ENCODE results near the gene ACP6. TPM values are rescaled to one million over a fixed set of nuclear protein-coding genes. Genes with fewer than 3 reads are reported as not detected.

The ACP6 gene
- total RNA-seq, 8 experiments from 2014 or later: 6.4 to 62.7 (median 14.3) TPM

- in situ Hi-C loops (cut with MboI; ENCODE audit: low pct_unique_long_range_greater_than_20kb in 2 of 9, low sequenced_read_pairs in 9 of 9, unreplicated experiment in 9 of 9): loop anchor here in 3 of 9 experiments (25.0 kb wide), 2 partner anchors 132 to 243 kb away; no protein-coding TSS in a partner anchor
- H3K4me1 ChIP-seq (replicated peaks in 1 of 2): no peaks in the 10 kb centered on the region
- no peak for ATAC-seq (replicated peaks in 6 of 8)
- 78 to 100% (median 96%) methylated on average over 1 to 3 of the region's 3 CpGs for WGBS, 10 experiments
- no peak overlapping the region for H3K4me3 ChIP-seq
- no peak overlapping the region for H3K27ac ChIP-seq
Measured at GRCh38 chr1:147643974-147644373, 26.4 kb downstream of the ACP6 start.

- H3K4me1 ChIP-seq (replicated peaks in 1 of 2): no peaks in the 10 kb centered on the region
- no peak overlapping the region for H3K27ac ChIP-seq
- peak in 3 of 8 experiments; percentile 10 to 35 (median 25) for ATAC-seq (replicated peaks in 6 of 8)
- in situ Hi-C loops (cut with MboI; ENCODE audit: low pct_unique_long_range_greater_than_20kb in 2 of 9, low sequenced_read_pairs in 9 of 9, unreplicated experiment in 9 of 9): loop anchor here in 3 of 9 experiments (25.0 kb wide), 2 partner anchors 130 to 245 kb away; no protein-coding TSS in a partner anchor
- no peak overlapping the region for H3K4me3 ChIP-seq
- WGBS, 10 experiments: 0 to 80% (median 64%) methylated on average over 2 to 17 of the region's 17 CpGs
Measured at GRCh38 chr1:147641695-147642592, 28.4 kb downstream of the ACP6 start.

- Histone ChIP-seq H3K4me1 (replicated peaks in 1 of 2) (no peaks in the 10 kb centered on the region), H3K27ac (no peak overlapping the region), H3K4me3 (no peak overlapping the region)
- 50 to 100% (median 83%) methylated on average over 1 to 8 of the region's 8 CpGs; no CpG with 5 or more reads in 3 of the 10 experiments for WGBS, 10 experiments
- ATAC-seq (replicated peaks in 6 of 8): peak in 1 of 8 experiments; percentile 12
- in situ Hi-C loops (cut with MboI; ENCODE audit: low pct_unique_long_range_greater_than_20kb in 2 of 9, low sequenced_read_pairs in 9 of 9, unreplicated experiment in 9 of 9): loop anchor here in 3 of 9 experiments (25.0 kb wide), 2 partner anchors 129 to 246 kb away; no protein-coding TSS in a partner anchor
Measured at GRCh38 chr1:147641291-147641690, 29.0 kb downstream of the ACP6 start.

GRCh38 chr1:147640553-147641165, 29.7 kb downstream of the ACP6 start:
- Histone ChIP-seq H3K4me3 (no peak overlapping the region), H3K27ac (no peak overlapping the region), H3K4me1 (replicated peaks in 1 of 2) (no peaks in the 10 kb centered on the region)
- ATAC-seq (replicated peaks in 6 of 8): peak; percentile 72 to 99 (median 87)
- in situ Hi-C loops (cut with MboI; ENCODE audit: low pct_unique_long_range_greater_than_20kb in 2 of 9, low sequenced_read_pairs in 9 of 9, unreplicated experiment in 9 of 9): loop anchor here in 3 of 9 experiments (25.0 kb wide), 2 partner anchors 128 to 247 kb away; no protein-coding TSS in a partner anchor
- WGBS, 10 experiments: 44 to 100% (median 80%) methylated on average over 1 to 6 of the region's 9 CpGs; no CpG with 5 or more reads in 6 of the 10 experiments

GRCh38 chr1:147636314-147636713, 34.0 kb downstream of the ACP6 start:
- no peak overlapping the region for H3K4me3 ChIP-seq
- in situ Hi-C loops (cut with MboI; ENCODE audit: low pct_unique_long_range_greater_than_20kb in 2 of 9, low sequenced_read_pairs in 9 of 9, unreplicated experiment in 9 of 9): loop anchor here in 3 of 9 experiments (10.0 to 25.0 kb wide), 3 partner anchors 124 to 251 kb away; no protein-coding TSS in a partner anchor
- no peaks in the 10 kb centered on the region for H3K4me1 ChIP-seq (replicated peaks in 1 of 2)
- 87 to 100% (median 93%) methylated on average over 1 to 4 of the region's 4 CpGs for WGBS, 10 experiments
- H3K27ac ChIP-seq: no peak overlapping the region
- ATAC-seq (replicated peaks in 6 of 8): no peak

GRCh38 chr1:147635342-147635741, 35.0 kb downstream of the ACP6 start:
- in situ Hi-C loops (cut with MboI; ENCODE audit: low pct_unique_long_range_greater_than_20kb in 2 of 9, low sequenced_read_pairs in 9 of 9, unreplicated experiment in 9 of 9): loop anchor here in 3 of 9 experiments (10.0 to 25.0 kb wide), 3 partner anchors 123 to 252 kb away; no protein-coding TSS in a partner anchor
- Histone ChIP-seq H3K4me1 (replicated peaks in 1 of 2) (peaks cover 0 to 2% of the 10 kb centered on the region in 2 donors), H3K27ac (no peak overlapping the region), H3K4me3 (no peak overlapping the region)
- WGBS, 10 experiments: 17 to 100% (median 100%) methylated on average over 1 of the region's 1 CpG; no CpG with 5 or more reads in 1 of the 10 experiments
- ATAC-seq (replicated peaks in 6 of 8): no peak

GRCh38 chr1:147634645-147635044, 35.7 kb downstream of the ACP6 start:
- H3K4me3 ChIP-seq: no peak overlapping the region
- H3K27ac ChIP-seq: no peak overlapping the region
- peaks cover 0 to 6% of the 10 kb centered on the region in 2 donors for H3K4me1 ChIP-seq (replicated peaks in 1 of 2)
- in situ Hi-C loops (cut with MboI; ENCODE audit: low pct_unique_long_range_greater_than_20kb in 2 of 9, low sequenced_read_pairs in 9 of 9, unreplicated experiment in 9 of 9): loop anchor here in 3 of 9 experiments (10.0 to 25.0 kb wide), 3 partner anchors 122 to 253 kb away; no protein-coding TSS in a partner anchor
- ATAC-seq (replicated peaks in 6 of 8): no peak

GRCh38 chr1:147633759-147634158, 36.6 kb downstream of the ACP6 start:
- Histone ChIP-seq H3K4me1 (replicated peaks in 1 of 2) (peaks cover 0 to 6% of the 10 kb centered on the region in 2 donors), H3K4me3 (no peak overlapping the region), H3K27ac (no peak overlapping the region)
- WGBS, 10 experiments: 50 to 100% (median 100%) methylated on average over 1 of the region's 1 CpG; no CpG with 5 or more reads in 1 of the 10 experiments
- in situ Hi-C loops (cut with MboI; ENCODE audit: low pct_unique_long_range_greater_than_20kb in 2 of 9, low sequenced_read_pairs in 9 of 9, unreplicated experiment in 9 of 9): loop anchor here in 3 of 9 experiments (10.0 to 25.0 kb wide), 3 partner anchors 121 to 254 kb away; no protein-coding TSS in a partner anchor
- ATAC-seq (replicated peaks in 6 of 8): no peak

GRCh38 chr1:147631839-147632238, 38.5 kb downstream of the ACP6 start:
- ATAC-seq (replicated peaks in 6 of 8): no peak
- WGBS, 10 experiments: 80 to 100% (median 89%) methylated on average over 1 to 3 of the region's 3 CpGs; no CpG with 5 or more reads in 3 of the 10 experiments

GRCh38 chr1:147630447-147630846, 39.9 kb downstream of the ACP6 start:
- WGBS, 10 experiments: 26 to 94% (median 73%) methylated on average over 1 to 6 of the region's 6 CpGs; no CpG with 5 or more reads in 2 of the 10 experiments
- Histone ChIP-seq H3K4me3 (no peak overlapping the region), H3K4me1 (replicated peaks in 1 of 2) (peaks cover 0 to 9% of the 10 kb centered on the region in 2 donors), H3K27ac (no peak overlapping the region)
- in situ Hi-C loops (cut with MboI; ENCODE audit: low pct_unique_long_range_greater_than_20kb in 2 of 9, low sequenced_read_pairs in 9 of 9, unreplicated experiment in 9 of 9): loop anchor here in 3 of 9 experiments (10.0 to 25.0 kb wide), 3 partner anchors 118 to 257 kb away; no protein-coding TSS in a partner anchor
- peak in 4 of 8 experiments; percentile 38 to 67 (median 62) for ATAC-seq (replicated peaks in 6 of 8)

More at GRCh38 chr1:147631839-147632238, 38.5 kb downstream of the ACP6 start:
- H3K27ac ChIP-seq: no peak overlapping the region
- in situ Hi-C loops (cut with MboI; ENCODE audit: low pct_unique_long_range_greater_than_20kb in 2 of 9, low sequenced_read_pairs in 9 of 9, unreplicated experiment in 9 of 9): loop anchor here in 3 of 9 experiments (10.0 to 25.0 kb wide), 3 partner anchors 120 to 255 kb away; no protein-coding TSS in a partner anchor
- no peak overlapping the region for H3K4me3 ChIP-seq
- H3K4me1 ChIP-seq (replicated peaks in 1 of 2): peaks cover 0 to 6% of the 10 kb centered on the region in 2 donors

- peak in 1 of 8 experiments; percentile 20 for ATAC-seq (replicated peaks in 6 of 8)
- in situ Hi-C loops (cut with MboI; ENCODE audit: low pct_unique_long_range_greater_than_20kb in 2 of 9, low sequenced_read_pairs in 9 of 9, unreplicated experiment in 9 of 9): loop anchor here in 3 of 9 experiments (10.0 to 25.0 kb wide), 3 partner anchors 118 to 257 kb away; no protein-coding TSS in a partner anchor
- H3K27ac ChIP-seq: no peak overlapping the region
- H3K4me3 ChIP-seq: no peak overlapping the region
- H3K4me1 ChIP-seq (replicated peaks in 1 of 2): peaks cover 0 to 9% of the 10 kb centered on the region in 2 donors
- 8 to 100% (median 88%) methylated on average over 1 to 6 of the region's 6 CpGs; no CpG with 5 or more reads in 3 of the 10 experiments for WGBS, 10 experiments
Measured at GRCh38 chr1:147630022-147630421, 40.3 kb downstream of the ACP6 start.

GRCh38 chr1:147628441-147628840, 41.9 kb downstream of the ACP6 start:
- Histone ChIP-seq H3K4me3 (no peak overlapping the region), H3K27ac (no peak overlapping the region), H3K4me1 (replicated peaks in 1 of 2) (peaks cover 0 to 9% of the 10 kb centered on the region in 2 donors)
- 29 to 100% (median 93%) methylated on average over 1 to 5 of the region's 5 CpGs for WGBS, 10 experiments
- no peak for ATAC-seq (replicated peaks in 6 of 8)
- in situ Hi-C loops (cut with MboI; ENCODE audit: low pct_unique_long_range_greater_than_20kb in 2 of 9, low sequenced_read_pairs in 9 of 9, unreplicated experiment in 9 of 9): loop anchor here in 4 of 9 experiments (10.0 to 25.0 kb wide), 3 partner anchors 116 to 259 kb away; no protein-coding TSS in a partner anchor

Data from motor neuron (in vitro differentiated cells).